Heart left ventricle (tissue), 16 donors: ENCODE results near the gene NDRG3. TPM values are rescaled to one million over a fixed set of nuclear protein-coding genes. Genes with fewer than 3 reads are reported as not detected.

Source experiments
- ATAC-seq, 4 donors: fragments of 200-7000 bp; cut with Tn5 transposase; one replicate each; pipeline ENCODE4 v1.9.1; 2020 to 2022; ENCODE audit warnings: moderate library complexity in 4 of 4, mild to moderate bottlenecking in 3 of 4, moderate number of reproducible peaks in 1 of 4
- DNase-seq, 5 donors: peaks; one replicate each; pipeline ENCODE4 v3.0.0-alpha.2; 2020
- H3K27ac ChIP-seq, 12 donors: fragments of 200-600 bp; sonication (generic) in 4 of 12; one replicate each; pipeline versions ENCODE4 v1.5.0 to v1.8.0; 2016 to 2022; ENCODE audit warnings: mild to moderate bottlenecking in 2 of 12
- H3K27me3 ChIP-seq, 9 donors: fragments of 200-600 bp; sonication (generic) in 2 of 9; one replicate each; pipeline versions ENCODE4 v1.5.1 to v1.8.0; 2016 to 2022; ENCODE audit warnings: mild to moderate bottlenecking in 3 of 9
- H3K36me3 ChIP-seq, 9 donors: fragments of 200-600 bp; sonication (generic) in 2 of 9; one replicate each; pipeline versions ENCODE4 v1.5.0 to v1.8.0; 2018 to 2022; ENCODE audit warnings: mild to moderate bottlenecking in 2 of 9
- H3K4me1 ChIP-seq, 12 donors: fragments of 200-600 bp; sonication (generic) in 4 of 12; one replicate each; pipeline versions ENCODE4 v1.5.0 to v1.8.0; 2016 to 2022; ENCODE audit warnings: mild to moderate bottlenecking in 3 of 12
- H3K4me3 ChIP-seq, 12 donors: fragments of 200-600 bp; sonication (generic) in 4 of 12; one replicate each; pipeline versions ENCODE4 v1.5.0 to v1.8.0; 2017 to 2022; ENCODE audit warnings: mild to moderate bottlenecking in 9 of 12, moderate library complexity in 4 of 12
- H3K9me3 ChIP-seq, 12 donors: fragments of 200-600 bp; sonication (generic) in 4 of 12; one replicate each; pipeline versions ENCODE4 v1.5.0 to v1.8.0; 2016 to 2022; ENCODE audit warnings: mild to moderate bottlenecking in 1 of 12
- POLR2A ChIP-seq, 2 donors: fragments of 450-650 bp; IDR thresholded peaks; one replicate each; pipeline ENCODE4 v1.6.1; 2017; ENCODE audit warnings: antibody characterized with exemption in 2 of 2, mild to moderate bottlenecking in 2 of 2, moderate library complexity in 2 of 2
- WGBS, 4 donors: extraction: QIAGEN DNeasy Blood & Tissue Kit in 2 of 4; methylation state at CpG; one replicate each; pipeline versions ENCODE4 v1.1.5 to v1.1.7; 2013 to 2018; 5-methylcytosine and 5-hydroxymethylcytosine counted together
- intact Hi-C, 10 donors: fragments of 100-400 bp; cut with DNase I; formaldehyde crosslinking; loops; one replicate each; pipeline versions ENCODE4 v1.11.1 to v1.14.2; 2022
- polyA plus RNA-seq, 2 donors: library from polyadenylated mRNA; stranded (reverse); fragments of 200-250 nt; gene quantifications; one replicate each; pipeline ENCODE4 v1.2.3, GENCODE V29; 2013
- total RNA-seq, 9 donors: library from RNA; depleted of rRNA in 2 of 9; stranded (reverse); fragments of >200 nt in 2 of 9; fragmentation: NEBNext Ultra II Directional in 3 of 9; extraction: Animal tissue kit (Norgen Biotek cat#: 25700) in 3 of 9; gene quantifications; one replicate each; pipeline versions ENCODE4 v1.1.0 to v1.2.4, GENCODE V29; 2016 to 2023
- TF ChIP-seq, protein P1 (sequence below), 12 donors: fragments of 200-600 bp; sonication (generic) in 4 of 12; IDR thresholded peaks; one replicate each; pipeline versions ENCODE4 v1.5.0 to v1.8.0; 2018 to 2022; ENCODE audit warnings: antibody characterized with exemption in 12 of 12, mild to moderate bottlenecking in 5 of 12
- donor health status: ischemic (EF 13 %, LVEDD 7.1; RV severe dilation, severe dysfunction).
- donor health status: healthy with polysubstance abuse.
- donor health status: DM: no; HTN: yes; CAD: no.
- donor health status: DM: no; HTN: no; CAD: no.
- donor health status: ischemic (EF 25% LVEDD 6.9; RV normal size, moderate dysfunction).
- donor health status: ischemic (EF 25% LVEDD 5.7; RV mildly dilated, moderate dysfunction).
- donor health status: healthy.
- donor health status: DM: yes; HTN: yes; CAD: no.
- donor health status: ischemic (EF 35%, LVEDD 5.7; RV mildly dilated, moderate dysfunction).
- donor health status: nonischemic (EF 11% LVEDD 7.7; RV severe dilation, severe dysfunction).
- donor health status: DM: yes; HTN: yes; CAD: no.
- donor health status: PGD.
- donor health status: ischemic (EF 29% LVEDD 5.4; RV normal size, mild dysfunction).
- donor health status: nonischemic (EF 23%, LVEDD 6.1; RV moderate dilation, normal function).

The NDRG3 gene
- total and polyA plus RNA-seq, 11 donors = 17.3 to 34.8 (median 29.9) TPM

DNA sequence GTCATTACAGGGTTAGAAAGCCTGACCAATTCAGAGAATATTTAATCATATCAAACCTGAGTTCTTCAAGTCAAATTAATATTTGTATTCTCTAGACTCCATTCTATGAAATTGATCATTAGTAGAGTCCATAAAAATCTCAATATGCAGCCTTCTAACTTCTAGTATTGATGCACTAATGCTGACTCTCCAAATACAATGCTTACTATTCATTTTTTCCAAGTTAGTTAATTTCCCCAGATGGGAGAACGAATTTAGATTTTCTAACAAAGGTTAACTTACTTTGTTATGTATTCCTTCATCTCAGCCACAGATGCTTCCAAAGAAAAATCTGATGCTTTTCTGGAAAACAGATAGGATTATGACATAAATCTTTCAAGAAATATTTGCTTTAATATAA is 12.4 kb upstream of the NDRG3 start:
- Histone ChIP-seq H3K4me3 (no peak overlapping the region), H3K27me3 (no peaks in the 10 kb centered on the region), H3K27ac (peak overlapping the region in 11 of 12 donors; percentile 12 to 83 (median 64)), H3K9me3 (no peaks in the 10 kb centered on the region), H3K4me1 (peaks cover 0 to 35% (median 10%) of the 10 kb centered on the region in 12 donors), H3K36me3 (peaks cover 0 to 39% (median 7%) of the 10 kb centered on the region in 9 donors)
- intact Hi-C loops = loop anchor here in 1 of 10 donors (5.0 kb wide), 1 partner anchor 146 kb away; no protein-coding TSS in a partner anchor
- no peak for ATAC-seq
- 83 to 90% (median 88%) methylated on average over 1 of the region's 1 CpG for WGBS, 4 donors
- no peak for DNase-seq
- TF ChIP-seq, protein P1, sequence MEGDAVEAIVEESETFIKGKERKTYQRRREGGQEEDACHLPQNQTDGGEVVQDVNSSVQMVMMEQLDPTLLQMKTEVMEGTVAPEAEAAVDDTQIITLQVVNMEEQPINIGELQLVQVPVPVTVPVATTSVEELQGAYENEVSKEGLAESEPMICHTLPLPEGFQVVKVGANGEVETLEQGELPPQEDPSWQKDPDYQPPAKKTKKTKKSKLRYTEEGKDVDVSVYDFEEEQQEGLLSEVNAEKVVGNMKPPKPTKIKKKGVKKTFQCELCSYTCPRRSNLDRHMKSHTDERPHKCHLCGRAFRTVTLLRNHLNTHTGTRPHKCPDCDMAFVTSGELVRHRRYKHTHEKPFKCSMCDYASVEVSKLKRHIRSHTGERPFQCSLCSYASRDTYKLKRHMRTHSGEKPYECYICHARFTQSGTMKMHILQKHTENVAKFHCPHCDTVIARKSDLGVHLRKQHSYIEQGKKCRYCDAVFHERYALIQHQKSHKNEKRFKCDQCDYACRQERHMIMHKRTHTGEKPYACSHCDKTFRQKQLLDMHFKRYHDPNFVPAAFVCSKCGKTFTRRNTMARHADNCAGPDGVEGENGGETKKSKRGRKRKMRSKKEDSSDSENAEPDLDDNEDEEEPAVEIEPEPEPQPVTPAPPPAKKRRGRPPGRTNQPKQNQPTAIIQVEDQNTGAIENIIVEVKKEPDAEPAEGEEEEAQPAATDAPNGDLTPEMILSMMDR (IDR thresholded peaks at IDR 0.05) = no peak
- TF ChIP-seq POLR2A (IDR thresholded peaks at IDR 0.05) = no peak

GRCh38 chr20:36756496-36756895 is 10.6 kb upstream of the NDRG3 start:
- H3K4me1 ChIP-seq = peaks cover 0 to 35% (median 10%) of the 10 kb centered on the region in 12 donors
- no peaks in the 10 kb centered on the region for H3K9me3 ChIP-seq
- H3K27ac ChIP-seq = peak overlapping the region in 9 of 12 donors; percentile 38 to 83 (median 70)
- H3K4me3 ChIP-seq = no peak overlapping the region
- DNase-seq = no peak
- no peak for ATAC-seq
- no peaks in the 10 kb centered on the region for H3K27me3 ChIP-seq
- H3K36me3 ChIP-seq = peaks cover 0 to 51% (median 24%) of the 10 kb centered on the region in 9 donors
- intact Hi-C loops = loop anchor here in 1 of 10 donors (5.0 kb wide), 1 partner anchor 144 kb away; no protein-coding TSS in a partner anchor
- TF ChIP-seq, protein P1 (IDR thresholded peaks at IDR 0.05) = no peak
- no peak for TF ChIP-seq POLR2A (IDR thresholded peaks at IDR 0.05)

DNA sequence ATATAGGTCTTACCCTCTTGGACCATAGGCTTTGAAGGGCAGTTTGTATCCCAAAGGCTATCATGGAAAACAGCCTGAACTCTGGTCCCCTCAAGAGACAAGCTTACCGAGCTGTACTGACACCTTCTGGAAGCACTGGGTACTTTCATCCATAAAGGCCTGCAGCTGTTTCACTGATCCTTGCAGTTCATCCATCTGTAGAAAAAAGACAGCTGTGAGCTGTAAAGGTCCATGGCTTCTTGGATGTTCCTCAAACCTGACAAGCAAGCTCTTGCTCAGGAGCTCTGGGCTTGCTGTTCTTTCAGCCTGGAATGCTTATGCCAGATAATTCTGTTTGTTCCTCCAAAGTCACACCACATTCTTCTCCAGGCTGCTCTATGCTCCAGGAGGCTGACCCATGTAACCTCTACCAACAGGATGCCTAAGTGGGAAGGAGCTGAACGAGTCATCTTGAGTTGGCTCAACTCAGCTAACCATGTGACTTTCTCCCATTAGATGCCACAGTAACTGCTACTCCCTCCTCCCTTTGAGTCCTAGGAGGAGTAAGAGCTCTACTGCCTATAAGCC is 8.8 kb upstream of the NDRG3 start:
- Histone ChIP-seq H3K9me3 (no peaks in the 10 kb centered on the region), H3K4me3 (no peak overlapping the region), H3K27ac (peak overlapping the region in 2 of 12 donors; percentile 11 to 67), H3K4me1 (peaks cover 0 to 35% (median 10%) of the 10 kb centered on the region in 12 donors), H3K36me3 (peaks cover 0 to 51% (median 24%) of the 10 kb centered on the region in 9 donors), H3K27me3 (no peaks in the 10 kb centered on the region)
- intact Hi-C loops = loop anchor here in 9 of 10 donors (1.0 to 5.0 kb wide), 4 partner anchors 36 to 142 kb away; no protein-coding TSS in a partner anchor
- ATAC-seq = peak; percentile 72 to 93 (median 92)
- peak in 2 of 5 donors; percentile 51 to 52 for DNase-seq
- 0 to 5% (median 2%) methylated on average over 2 of the region's 2 CpGs for WGBS, 4 donors
- no peak for TF ChIP-seq POLR2A (IDR thresholded peaks at IDR 0.05)
- TF ChIP-seq, protein P1 (IDR thresholded peaks at IDR 0.05) = peak; percentile 62 to 89 (median 79)

- intact Hi-C loops = loop anchor here in 8 of 10 donors (5.0 kb wide), 2 partner anchors 35 to 140 kb away; no protein-coding TSS in a partner anchor
- Histone ChIP-seq H3K36me3 (peaks cover 0 to 47% (median 24%) of the 10 kb centered on the region in 9 donors), H3K4me1 (peaks cover 0 to 25% (median 10%) of the 10 kb centered on the region in 12 donors), H3K9me3 (no peaks in the 10 kb centered on the region), H3K27me3 (no peaks in the 10 kb centered on the region), H3K4me3 (no peak overlapping the region), H3K27ac (peak overlapping the region in 1 of 12 donors; percentile 67)
- TF ChIP-seq, protein P1 (IDR thresholded peaks at IDR 0.05) = no peak
- no peak for TF ChIP-seq POLR2A (IDR thresholded peaks at IDR 0.05)
- DNase-seq = no peak
- WGBS, 4 donors = 61 to 66% (median 64%) methylated on average over 5 of the region's 5 CpGs
- ATAC-seq = no peak
Observed at GRCh38 chr20:36752582-36752981, 6.7 kb upstream of the NDRG3 start.
